T-helper 1 cell treated with Interleukin-12 subunit alpha and Interleukin-12 subunit beta and Interleukin-4 antibody, amounts not matched to agents 30 μg/mL and 1 μg/mL, for 36 hours (primary cell): Measurements from ENCODE around the gene MAGEC1.
"Not testable (repeated sequence)": the region's sequence is repeated elsewhere in the genome, so short reads cannot be mapped to it uniquely, and the experiment has no call there.

Experiments used
- H3K27ac Mint-ChIP-seq: one replicate; pipeline ENCODE4 v1.8.0; 2021; ENCODE audit warnings: mild to moderate bottlenecking, mixed read lengths
- H3K27me3 Mint-ChIP-seq: one replicate; pipeline ENCODE4 v1.8.0; 2021; ENCODE audit warnings: low read depth, mixed read lengths
- H3K36me3 Mint-ChIP-seq: one replicate; pipeline ENCODE4 v1.8.0; 2021; ENCODE audit warnings: low read depth, mixed read lengths
- H3K4me1 Mint-ChIP-seq: one replicate; pipeline ENCODE4 v1.8.0; 2021; ENCODE audit warnings: low read depth, mixed read lengths
- H3K4me3 Mint-ChIP-seq: one replicate; pipeline ENCODE4 v1.8.0; 2021; ENCODE audit warnings: mild to moderate bottlenecking, moderate library complexity, mixed read lengths
- H3K9me3 Mint-ChIP-seq: one replicate; pipeline ENCODE4 v1.8.0; 2021; ENCODE audit warnings: mixed read lengths

Gene MAGEC1, protein sequence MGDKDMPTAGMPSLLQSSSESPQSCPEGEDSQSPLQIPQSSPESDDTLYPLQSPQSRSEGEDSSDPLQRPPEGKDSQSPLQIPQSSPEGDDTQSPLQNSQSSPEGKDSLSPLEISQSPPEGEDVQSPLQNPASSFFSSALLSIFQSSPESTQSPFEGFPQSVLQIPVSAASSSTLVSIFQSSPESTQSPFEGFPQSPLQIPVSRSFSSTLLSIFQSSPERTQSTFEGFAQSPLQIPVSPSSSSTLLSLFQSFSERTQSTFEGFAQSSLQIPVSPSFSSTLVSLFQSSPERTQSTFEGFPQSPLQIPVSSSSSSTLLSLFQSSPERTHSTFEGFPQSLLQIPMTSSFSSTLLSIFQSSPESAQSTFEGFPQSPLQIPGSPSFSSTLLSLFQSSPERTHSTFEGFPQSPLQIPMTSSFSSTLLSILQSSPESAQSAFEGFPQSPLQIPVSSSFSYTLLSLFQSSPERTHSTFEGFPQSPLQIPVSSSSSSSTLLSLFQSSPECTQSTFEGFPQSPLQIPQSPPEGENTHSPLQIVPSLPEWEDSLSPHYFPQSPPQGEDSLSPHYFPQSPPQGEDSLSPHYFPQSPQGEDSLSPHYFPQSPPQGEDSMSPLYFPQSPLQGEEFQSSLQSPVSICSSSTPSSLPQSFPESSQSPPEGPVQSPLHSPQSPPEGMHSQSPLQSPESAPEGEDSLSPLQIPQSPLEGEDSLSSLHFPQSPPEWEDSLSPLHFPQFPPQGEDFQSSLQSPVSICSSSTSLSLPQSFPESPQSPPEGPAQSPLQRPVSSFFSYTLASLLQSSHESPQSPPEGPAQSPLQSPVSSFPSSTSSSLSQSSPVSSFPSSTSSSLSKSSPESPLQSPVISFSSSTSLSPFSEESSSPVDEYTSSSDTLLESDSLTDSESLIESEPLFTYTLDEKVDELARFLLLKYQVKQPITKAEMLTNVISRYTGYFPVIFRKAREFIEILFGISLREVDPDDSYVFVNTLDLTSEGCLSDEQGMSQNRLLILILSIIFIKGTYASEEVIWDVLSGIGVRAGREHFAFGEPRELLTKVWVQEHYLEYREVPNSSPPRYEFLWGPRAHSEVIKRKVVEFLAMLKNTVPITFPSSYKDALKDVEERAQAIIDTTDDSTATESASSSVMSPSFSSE

DNA sequence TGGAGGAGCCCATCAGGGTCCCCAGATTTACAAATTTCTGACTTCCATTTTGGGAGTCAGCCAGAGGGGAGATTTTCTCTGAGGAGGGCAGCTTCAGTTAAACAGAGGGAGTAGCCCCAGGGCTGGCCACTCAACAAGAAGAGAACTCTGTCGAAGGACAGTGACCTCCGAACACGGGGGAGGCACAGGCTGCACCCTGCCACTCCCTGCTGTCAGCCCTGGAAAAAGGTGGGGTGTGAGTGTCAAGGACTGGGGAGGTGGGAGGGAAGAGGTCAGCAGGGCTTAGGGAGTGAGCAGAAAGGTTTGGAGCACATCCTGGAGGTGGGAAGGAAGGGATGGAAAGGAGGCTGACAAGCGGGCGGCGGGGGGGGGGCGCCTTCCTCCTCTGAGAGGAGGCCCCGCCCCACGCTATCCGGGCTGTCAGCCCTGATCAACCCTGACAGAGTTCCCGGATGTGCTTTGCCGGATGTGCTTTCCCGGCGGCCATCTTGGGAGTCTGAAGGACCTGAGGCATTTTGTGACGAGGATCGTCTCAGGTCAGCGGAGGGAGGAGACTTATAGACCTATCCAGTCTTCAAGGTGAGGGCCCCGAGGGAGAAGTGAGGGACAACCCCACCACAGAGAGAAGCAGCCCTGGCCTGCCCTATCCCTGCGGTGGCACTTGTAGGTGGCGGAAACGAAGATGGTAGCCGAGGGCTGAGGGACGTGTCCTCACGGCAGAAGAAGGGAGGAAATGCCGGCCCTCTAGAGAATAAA is at the start of gene MAGEC1:
Gene MAGEC1, plus strand, starts transcription at position 495 of the 756 bp plus-strand sequence. CDS start 1,179 bp downstream, outside the sequence.
- Mint-ChIP-seq H3K27ac (no peak within 1 kb of the TSS), H3K9me3 (no peaks in the 10 kb centered on the region), H3K27me3 (no peaks in the 10 kb centered on the region), H3K4me1 (no peaks in the 10 kb centered on the region), H3K36me3 (no peaks in the 10 kb centered on the region), H3K4me3 (no peak within 1 kb of the TSS)

DNA sequence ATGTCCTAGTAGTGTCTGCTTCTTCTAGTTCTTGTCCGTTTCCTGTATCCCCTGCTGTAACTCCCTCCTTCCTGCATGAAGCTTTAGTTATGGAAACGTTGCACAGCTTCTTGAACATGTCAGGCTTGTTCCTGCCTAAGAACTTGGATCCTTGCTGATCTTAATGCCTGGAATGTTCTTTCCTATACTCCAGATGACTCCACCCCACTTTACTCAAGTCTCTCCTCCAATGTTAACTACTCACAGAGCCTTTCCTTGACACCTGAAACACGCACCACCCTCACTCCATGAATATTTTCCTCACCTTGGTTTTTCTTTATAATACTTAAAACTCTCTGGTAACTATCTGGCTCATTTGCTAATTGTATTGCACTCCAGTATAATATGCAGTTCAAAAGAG is 46.2 kb upstream of the MAGEC1 start:
- no peak overlapping the region for H3K4me3 Mint-ChIP-seq
- H3K4me1 Mint-ChIP-seq, result no peaks in the 10 kb centered on the region
- H3K27ac Mint-ChIP-seq, result no peak overlapping the region
- no peaks in the 10 kb centered on the region for H3K9me3 Mint-ChIP-seq
- H3K36me3 Mint-ChIP-seq, result no peaks in the 10 kb centered on the region
- H3K27me3 Mint-ChIP-seq, result no peaks in the 10 kb centered on the region

DNA sequence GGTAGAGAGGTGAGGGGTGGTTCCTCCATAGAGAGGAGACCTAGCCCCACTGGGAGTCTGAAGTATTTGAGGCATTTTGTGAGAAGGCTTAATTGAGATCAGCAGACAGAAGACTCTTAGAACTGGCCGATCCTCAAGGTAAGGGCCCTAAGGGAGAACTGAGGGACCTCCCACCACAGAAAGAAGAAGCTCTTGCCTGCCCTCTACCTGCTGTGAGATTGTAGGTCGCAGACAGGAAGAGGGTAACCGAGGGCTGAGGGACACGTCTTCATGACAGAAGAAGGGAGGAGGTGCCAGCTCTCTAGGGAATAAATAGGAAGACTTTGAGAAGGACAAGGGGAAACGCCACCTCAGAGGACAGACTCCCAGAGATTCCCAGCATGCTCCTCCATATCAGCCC is 24.1 kb upstream of the MAGEC1 start:
- H3K9me3 Mint-ChIP-seq, result no peaks in the 10 kb centered on the region
- no peaks in the 10 kb centered on the region for H3K36me3 Mint-ChIP-seq
- no peak overlapping the region for H3K4me3 Mint-ChIP-seq
- H3K27me3 Mint-ChIP-seq, result no peaks in the 10 kb centered on the region
- no peaks in the 10 kb centered on the region for H3K4me1 Mint-ChIP-seq
- no peak overlapping the region for H3K27ac Mint-ChIP-seq

DNA sequence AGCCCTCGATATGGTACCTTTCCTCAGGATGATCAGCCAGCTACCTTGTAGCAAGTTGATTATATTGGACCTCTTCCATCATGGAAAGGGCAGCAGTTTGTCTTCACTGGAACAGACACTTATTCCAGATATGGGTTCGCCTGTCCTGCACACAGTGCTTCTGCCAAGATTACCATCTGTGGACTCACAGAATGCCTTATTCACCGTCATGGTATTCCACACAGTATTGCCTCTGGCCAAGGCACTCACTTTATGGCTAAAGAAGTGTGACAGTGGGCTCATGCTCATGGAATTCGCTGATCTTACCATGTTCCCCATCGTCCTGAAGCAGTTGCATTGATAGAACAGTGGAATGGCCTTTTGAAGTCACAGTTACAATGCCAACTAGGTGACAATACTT is 14.9 kb upstream of the MAGEC1 start:
- not testable (repeated sequence) for H3K9me3 Mint-ChIP-seq, H3K4me3 Mint-ChIP-seq, H3K4me1 Mint-ChIP-seq, H3K27ac Mint-ChIP-seq, H3K36me3 Mint-ChIP-seq, H3K27me3 Mint-ChIP-seq

DNA sequence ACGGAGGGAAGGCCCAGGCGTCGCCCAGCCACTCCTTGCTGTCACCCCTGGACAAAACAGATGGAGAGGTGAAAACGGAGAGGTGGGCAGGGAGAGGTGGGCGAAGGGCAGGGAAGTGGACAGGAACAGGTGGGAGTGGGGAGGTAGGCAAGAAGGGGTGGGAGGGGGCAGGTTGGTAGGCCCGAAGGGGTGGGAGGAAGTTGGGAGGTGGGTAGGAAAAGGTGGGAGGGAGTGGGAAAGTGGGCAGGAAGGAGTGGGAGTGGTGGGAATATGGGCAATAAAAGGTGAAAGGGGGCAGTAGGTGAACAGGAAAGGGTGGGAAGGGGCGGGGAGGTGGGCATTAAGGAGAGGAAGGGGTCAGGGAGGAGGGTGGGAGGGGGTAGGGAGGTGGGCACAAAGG is 9.0 kb upstream of the MAGEC1 start:
- Mint-ChIP-seq H3K36me3 (no peaks in the 10 kb centered on the region), H3K4me1 (no peaks in the 10 kb centered on the region), H3K27me3 (no peaks in the 10 kb centered on the region), H3K9me3 (no peaks in the 10 kb centered on the region), H3K4me3 (no peak overlapping the region), H3K27ac (no peak overlapping the region)

DNA sequence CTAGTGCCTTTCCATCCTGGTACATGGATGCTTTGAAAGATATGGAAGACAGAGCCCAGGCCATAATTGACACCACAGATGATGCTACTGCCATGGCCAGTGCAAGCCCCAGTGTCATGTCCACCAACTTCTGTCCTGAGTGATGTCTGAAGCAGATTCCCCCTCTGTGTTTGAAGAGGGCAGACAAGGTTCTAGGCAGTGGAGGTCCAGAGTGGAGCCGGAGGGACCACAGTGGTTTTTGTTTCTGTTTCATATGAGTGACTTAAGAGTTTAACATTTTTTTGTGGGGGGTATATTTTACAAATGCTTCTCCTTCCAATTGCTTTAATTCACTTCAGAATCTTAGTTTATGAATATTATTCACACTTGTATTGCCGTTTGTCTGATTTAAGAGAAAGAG is 6.0 kb upstream of the MAGEC1 start:
- Mint-ChIP-seq H3K4me1 (no peaks in the 10 kb centered on the region), H3K36me3 (no peaks in the 10 kb centered on the region), H3K27ac (no peak overlapping the region), H3K4me3 (no peak overlapping the region), H3K27me3 (no peaks in the 10 kb centered on the region), H3K9me3 (no peaks in the 10 kb centered on the region)

DNA sequence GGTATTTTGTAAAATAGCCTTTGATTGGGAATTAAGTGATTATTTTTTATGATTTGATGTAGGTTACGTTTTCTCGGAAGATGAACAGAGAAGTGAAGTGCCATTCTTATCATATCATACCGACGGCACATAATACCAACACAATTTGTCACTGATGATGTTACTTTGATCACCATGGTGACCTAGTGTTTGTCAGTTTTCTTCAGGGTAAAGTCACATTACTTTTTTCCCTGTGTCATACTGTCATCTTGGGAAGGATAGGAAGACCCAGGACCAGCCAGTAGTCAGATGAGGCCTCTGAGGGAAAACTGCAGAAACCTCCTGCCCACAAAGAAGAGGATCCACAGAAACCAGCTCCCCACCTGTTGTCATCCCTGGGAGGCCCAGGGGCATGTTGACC is 1.3 kb upstream of the MAGEC1 start:
- Mint-ChIP-seq H3K27me3 (no peaks in the 10 kb centered on the region), H3K4me1 (no peaks in the 10 kb centered on the region), H3K27ac (no peak overlapping the region), H3K36me3 (no peaks in the 10 kb centered on the region), H3K9me3 (no peaks in the 10 kb centered on the region), H3K4me3 (no peak overlapping the region)

DNA sequence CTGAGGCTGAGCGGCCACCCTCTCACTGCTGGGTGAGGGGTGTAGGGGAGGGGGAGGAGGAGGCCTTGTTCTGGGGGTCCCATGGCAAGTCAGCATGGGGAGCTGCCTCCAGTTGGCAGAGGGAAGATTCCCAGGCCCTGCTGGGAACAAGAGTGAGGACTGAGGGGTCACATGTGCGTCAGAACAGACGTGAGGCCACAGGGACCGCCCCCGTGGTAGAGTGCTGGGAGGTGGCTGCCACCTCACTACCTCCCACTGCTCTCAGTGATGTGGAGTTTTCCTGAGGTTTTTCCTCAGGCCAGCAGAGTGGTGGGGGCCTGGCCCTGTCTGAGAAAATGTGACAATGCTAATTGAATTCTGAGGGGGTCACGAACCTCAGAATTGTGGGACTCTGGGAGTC is 568 bp downstream of the MAGEC1 start:
- H3K9me3 Mint-ChIP-seq, result no peaks in the 10 kb centered on the region

DNA sequence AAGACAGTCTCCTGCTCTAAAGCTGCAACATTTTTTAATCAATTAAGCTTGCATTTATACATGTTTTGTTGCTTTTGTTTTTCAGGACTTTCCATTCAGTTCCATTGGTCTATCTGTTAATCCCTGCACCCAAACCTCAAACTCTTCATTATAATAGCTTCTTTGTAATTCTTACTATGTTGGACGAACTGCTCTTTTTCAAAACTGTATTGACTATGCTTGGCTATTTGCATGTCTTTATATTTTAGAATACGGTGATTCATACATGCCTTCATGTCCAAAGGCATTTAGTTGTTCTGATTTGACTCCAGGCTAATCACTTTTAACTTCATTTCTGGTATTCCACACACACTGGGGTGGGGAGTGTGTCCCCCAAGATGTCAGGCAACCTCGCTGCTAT is 14.1 kb downstream of the MAGEC1 start:
- Mint-ChIP-seq H3K27me3 (no peaks in the 10 kb centered on the region), H3K27ac (no peak overlapping the region), H3K9me3 (no peaks in the 10 kb centered on the region), H3K4me3 (no peak overlapping the region), H3K36me3 (no peaks in the 10 kb centered on the region), H3K4me1 (no peaks in the 10 kb centered on the region)

More for the DNA sequence above, 568 bp downstream of the MAGEC1 start:
- no peak overlapping the region for H3K4me3 Mint-ChIP-seq
- H3K27ac Mint-ChIP-seq, result no peak overlapping the region
- no peaks in the 10 kb centered on the region for H3K36me3 Mint-ChIP-seq
- no peaks in the 10 kb centered on the region for H3K27me3 Mint-ChIP-seq
- no peaks in the 10 kb centered on the region for H3K4me1 Mint-ChIP-seq

DNA sequence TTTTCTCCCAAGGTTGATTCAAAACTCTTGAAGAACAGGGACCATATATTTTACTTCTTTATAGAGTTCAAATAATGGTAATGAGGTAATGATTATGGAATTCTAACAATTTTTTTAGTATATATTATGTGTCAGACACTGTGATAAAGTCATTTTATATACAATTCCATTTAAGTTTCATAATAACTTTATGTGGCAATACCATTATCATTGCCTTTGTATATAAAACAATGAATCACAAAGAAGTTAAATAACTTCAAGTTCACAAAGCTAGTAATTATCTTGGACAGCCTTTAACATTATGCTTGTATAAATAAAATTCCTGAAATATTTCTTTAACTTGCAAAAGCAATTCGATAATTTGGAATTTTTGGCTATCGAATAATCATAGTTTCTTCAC is 20.6 kb downstream of the MAGEC1 start:
- H3K27ac Mint-ChIP-seq, result no peak overlapping the region
- H3K4me3 Mint-ChIP-seq, result no peak overlapping the region
- H3K27me3 Mint-ChIP-seq, result no peaks in the 10 kb centered on the region
- H3K36me3 Mint-ChIP-seq, result no peaks in the 10 kb centered on the region
- H3K9me3 Mint-ChIP-seq, result no peaks in the 10 kb centered on the region
- no peaks in the 10 kb centered on the region for H3K4me1 Mint-ChIP-seq

DNA sequence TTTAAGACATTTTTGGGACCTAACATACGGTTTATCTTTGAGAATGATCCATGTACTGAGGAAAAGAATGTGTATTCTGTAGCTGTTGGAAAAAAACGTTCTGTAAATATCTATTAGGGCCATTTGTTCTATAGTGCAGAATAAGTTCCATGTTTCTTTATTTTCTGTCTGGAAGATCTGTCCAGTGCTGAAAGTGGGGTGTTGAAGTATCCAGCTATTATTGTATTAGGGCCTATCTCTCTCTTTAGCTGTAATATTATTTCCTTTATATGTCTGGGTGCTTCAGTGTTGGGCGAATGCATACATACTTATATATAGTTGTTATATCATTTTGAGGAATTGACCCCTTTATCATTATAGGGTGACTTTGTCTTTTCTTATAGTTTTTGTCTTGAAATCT is 24.7 kb downstream of the MAGEC1 start:
- H3K4me3 Mint-ChIP-seq, result no peak overlapping the region
- H3K27me3 Mint-ChIP-seq, result no peaks in the 10 kb centered on the region
- peaks cover 3% of the 10 kb centered on the region for H3K9me3 Mint-ChIP-seq
- H3K27ac Mint-ChIP-seq, result no peak overlapping the region
- H3K4me1 Mint-ChIP-seq, result no peaks in the 10 kb centered on the region
- no peaks in the 10 kb centered on the region for H3K36me3 Mint-ChIP-seq

DNA sequence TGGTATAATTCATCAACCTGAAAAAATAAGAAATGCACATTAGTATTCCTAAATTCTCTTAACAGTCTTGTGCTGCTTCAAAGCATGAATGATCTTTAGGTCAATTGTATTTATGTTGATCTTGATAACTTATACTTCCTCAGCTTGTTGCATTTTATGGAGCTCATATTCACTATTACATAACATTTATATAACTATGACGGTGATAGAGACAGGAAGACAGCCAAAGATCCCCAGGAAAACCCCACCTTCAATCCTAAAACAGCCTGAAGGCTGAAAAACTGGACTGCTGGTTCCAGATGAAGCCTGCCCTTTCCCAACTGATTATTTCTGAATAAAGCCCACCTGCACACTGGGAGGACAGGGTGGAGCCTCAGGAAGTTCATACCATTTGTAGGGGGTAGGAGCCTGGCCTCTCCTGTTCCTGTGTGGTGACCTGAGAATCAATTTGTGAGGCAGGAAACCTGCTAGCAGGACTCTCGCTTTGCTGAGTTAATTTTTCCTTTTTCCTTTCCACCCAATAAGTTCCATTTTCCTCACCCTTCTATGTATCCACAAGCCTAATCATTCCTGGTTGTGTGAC is 30.5 kb downstream of the MAGEC1 start:
- H3K9me3 Mint-ChIP-seq, result peaks cover 6% of the 10 kb centered on the region
- H3K27ac Mint-ChIP-seq, result no peak overlapping the region
- no peaks in the 10 kb centered on the region for H3K27me3 Mint-ChIP-seq
- no peaks in the 10 kb centered on the region for H3K36me3 Mint-ChIP-seq
- H3K4me3 Mint-ChIP-seq, result no peak overlapping the region
- no peaks in the 10 kb centered on the region for H3K4me1 Mint-ChIP-seq

DNA sequence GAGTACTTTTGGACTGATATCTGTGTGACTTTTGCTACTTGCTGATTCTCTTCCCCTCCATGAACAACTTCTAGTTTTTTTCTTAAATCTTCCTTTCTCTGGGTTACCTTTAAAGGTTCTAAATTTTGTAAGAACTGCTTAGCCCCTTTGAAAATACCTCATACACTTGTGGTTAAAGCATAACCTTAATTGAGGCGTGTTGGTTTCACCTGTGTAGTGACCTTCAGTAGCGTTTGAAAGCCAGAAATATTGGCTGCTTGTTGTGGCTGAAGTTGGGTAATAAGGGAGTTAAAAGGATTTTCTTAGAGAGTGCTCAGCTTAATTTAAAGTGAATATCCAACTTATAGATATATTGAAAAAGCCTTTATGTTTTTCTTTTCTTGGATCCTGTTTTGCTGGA is 32.0 kb downstream of the MAGEC1 start:
- Mint-ChIP-seq H3K27ac (no peak overlapping the region), H3K36me3 (no peaks in the 10 kb centered on the region), H3K9me3 (peaks cover 3% of the 10 kb centered on the region), H3K27me3 (no peaks in the 10 kb centered on the region), H3K4me1 (no peaks in the 10 kb centered on the region), H3K4me3 (no peak overlapping the region)

DNA sequence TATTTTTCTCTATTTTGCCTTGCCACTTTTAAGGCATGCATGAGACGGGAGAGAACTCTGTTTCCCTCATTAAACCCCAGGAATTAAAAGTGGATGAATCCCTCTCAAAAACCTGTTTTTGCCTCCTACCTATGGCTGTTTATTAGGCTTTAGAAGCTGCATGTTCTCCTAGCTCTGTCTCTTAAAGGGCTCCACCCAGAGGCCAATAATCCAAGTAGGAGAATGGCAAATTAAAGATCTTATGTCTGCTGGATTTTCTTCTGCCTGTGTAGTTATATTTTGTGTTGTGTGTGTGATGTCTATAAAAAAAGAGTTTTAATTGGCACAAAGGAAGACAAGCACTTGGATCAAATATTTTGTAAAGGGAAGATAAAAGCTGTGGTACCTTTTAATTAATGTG is 32.4 kb downstream of the MAGEC1 start:
- H3K9me3 Mint-ChIP-seq, result peaks cover 3% of the 10 kb centered on the region
- H3K27me3 Mint-ChIP-seq, result no peaks in the 10 kb centered on the region
- H3K4me3 Mint-ChIP-seq, result no peak overlapping the region
- H3K36me3 Mint-ChIP-seq, result no peaks in the 10 kb centered on the region
- no peaks in the 10 kb centered on the region for H3K4me1 Mint-ChIP-seq
- no peak overlapping the region for H3K27ac Mint-ChIP-seq
